HG03571 (cell line): Measurements from ENCODE around the gene BLMH.
"Not testable (repeated sequence)": the region's sequence is repeated elsewhere in the genome, so short reads cannot be mapped to it uniquely, and the experiment has no call there.

Experiments
- ATAC-seq: cut with Tn5 transposase; IDR thresholded peaks from one replicate; pipeline ENCODE4 v1.9.1; 2021; ENCODE audit not compliant: unreplicated experiment

Gene BLMH

GRCh38 chr17:30207655-30208054 lies 84.1 kb downstream of the BLMH start:
- ATAC-seq = no peak

- no peak for ATAC-seq
Observed at GRCh38 chr17:30203471-30203981, 88.2 kb downstream of the BLMH start.

- not testable (repeated sequence) for ATAC-seq
Observed at GRCh38 chr17:30200656-30201055, 91.1 kb downstream of the BLMH start.

- no peak for ATAC-seq
Observed at GRCh38 chr17:30200106-30200505, 91.6 kb downstream of the BLMH start.

- no peak for ATAC-seq
Observed at GRCh38 chr17:30199600-30199999, 92.1 kb downstream of the BLMH start.
